IPS-18a (cell line): ENCODE results near the gene CDYL.

ENCODE experiments used
- H3K27ac ChIP-seq: one replicate; pipeline ENCODE4 v1.5.1; 2013; ENCODE audit warnings: low read length
- H3K27me3 ChIP-seq: one replicate; pipeline ENCODE4 v1.6.1; 2013; ENCODE audit warnings: mild to moderate bottlenecking, low read length; ENCODE audit not compliant: control insufficient read depth, insufficient read depth
- H3K36me3 ChIP-seq: one replicate; pipeline ENCODE4 v1.6.1; 2013; ENCODE audit warnings: low read depth, low read length; ENCODE audit not compliant: control insufficient read depth
- H3K4me1 ChIP-seq: one replicate; pipeline ENCODE4 v1.6.1; 2013; ENCODE audit warnings: low read depth, low read length; ENCODE audit not compliant: control insufficient read depth
- H3K4me3 ChIP-seq: one replicate; pipeline ENCODE4 v1.5.1; 2013; ENCODE audit warnings: low read length
- H3K9ac ChIP-seq: one replicate; pipeline ENCODE4 v1.6.1; 2013; ENCODE audit warnings: mild to moderate bottlenecking, low read length, moderate library complexity
- H3K9me3 ChIP-seq: one replicate; pipeline ENCODE4 v1.6.1; 2013; ENCODE audit warnings: low read depth, low read length; ENCODE audit not compliant: control insufficient read depth

CDYL gene

DNA sequence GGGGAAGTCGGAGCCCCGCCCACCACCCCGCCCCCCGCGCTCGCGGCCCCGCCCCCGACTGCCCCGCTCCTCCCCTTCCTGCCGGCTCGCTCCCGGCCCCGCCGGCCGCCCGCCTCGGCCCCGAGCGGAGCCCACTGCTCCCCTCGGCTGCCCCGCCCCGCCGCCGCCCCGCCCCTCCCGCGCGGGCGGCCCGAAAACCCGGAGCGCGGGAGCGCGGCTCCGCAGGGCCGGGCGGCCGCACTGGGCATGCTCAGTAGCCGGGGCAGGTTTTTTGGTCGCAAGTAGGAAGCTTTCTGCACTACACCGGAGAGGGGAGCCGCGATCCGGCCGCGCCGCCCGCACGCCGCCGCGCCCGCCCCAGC is at the start of gene CDYL:
Gene CDYL (plus strand): TSS at position 274 of the 362 bp plus-strand sequence. CDS start 380 bp downstream, outside the sequence.
- peak within 1 kb of the TSS; percentile 98 for H3K4me3 ChIP-seq
- peaks cover 46% of the 10 kb centered on the region for H3K27me3 ChIP-seq
- H3K27ac ChIP-seq, result no peak within 1 kb of the TSS
- H3K36me3 ChIP-seq, result no peaks in the 10 kb centered on the region
- no peaks in the 10 kb centered on the region for H3K9me3 ChIP-seq
- peaks cover 42% of the 10 kb centered on the region for H3K4me1 ChIP-seq
- peak within 1 kb of the TSS; percentile 96 for H3K9ac ChIP-seq

DNA sequence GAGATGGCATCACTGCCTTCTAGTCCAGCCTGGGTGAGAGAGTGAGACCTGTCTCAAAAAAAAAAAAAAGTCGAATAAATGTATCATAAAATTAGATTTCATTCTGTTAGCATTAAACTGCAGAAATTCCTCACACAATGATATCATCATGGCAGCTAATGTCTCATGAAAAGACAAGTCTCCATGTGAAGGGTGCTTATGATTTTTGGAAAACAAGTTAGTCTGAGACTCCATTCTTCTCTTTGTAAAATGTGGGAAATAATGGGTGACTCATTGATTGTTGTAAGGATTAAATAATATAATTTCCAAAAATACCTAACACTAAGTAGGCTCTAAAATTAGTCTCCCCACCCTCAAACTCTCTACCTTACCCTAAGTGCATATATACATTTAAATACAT is 49.6 kb upstream of the CDYL start:
- no peak overlapping the region for H3K9ac ChIP-seq
- H3K4me3 ChIP-seq, result no peak overlapping the region
- peaks cover 8% of the 10 kb centered on the region for H3K4me1 ChIP-seq
- H3K36me3 ChIP-seq, result no peaks in the 10 kb centered on the region
- no peak overlapping the region for H3K27ac ChIP-seq
- no peaks in the 10 kb centered on the region for H3K9me3 ChIP-seq
- no peaks in the 10 kb centered on the region for H3K27me3 ChIP-seq

GRCh38 chr6:4727217-4727616 is 49.0 kb upstream of the CDYL start:
- Histone ChIP-seq H3K9me3 (no peaks in the 10 kb centered on the region), H3K4me3 (no peak overlapping the region), H3K9ac (no peak overlapping the region), H3K27me3 (no peaks in the 10 kb centered on the region), H3K4me1 (peaks cover 8% of the 10 kb centered on the region), H3K36me3 (no peaks in the 10 kb centered on the region), H3K27ac (no peak overlapping the region)

- H3K9me3 ChIP-seq, result no peaks in the 10 kb centered on the region
- no peak overlapping the region for H3K4me3 ChIP-seq
- H3K9ac ChIP-seq, result no peak overlapping the region
- H3K27me3 ChIP-seq, result no peaks in the 10 kb centered on the region
- H3K36me3 ChIP-seq, result no peaks in the 10 kb centered on the region
- H3K27ac ChIP-seq, result no peak overlapping the region
- H3K4me1 ChIP-seq, result peaks cover 8% of the 10 kb centered on the region
Observed at GRCh38 chr6:4727671-4728435, 48.4 kb upstream of the CDYL start.

DNA sequence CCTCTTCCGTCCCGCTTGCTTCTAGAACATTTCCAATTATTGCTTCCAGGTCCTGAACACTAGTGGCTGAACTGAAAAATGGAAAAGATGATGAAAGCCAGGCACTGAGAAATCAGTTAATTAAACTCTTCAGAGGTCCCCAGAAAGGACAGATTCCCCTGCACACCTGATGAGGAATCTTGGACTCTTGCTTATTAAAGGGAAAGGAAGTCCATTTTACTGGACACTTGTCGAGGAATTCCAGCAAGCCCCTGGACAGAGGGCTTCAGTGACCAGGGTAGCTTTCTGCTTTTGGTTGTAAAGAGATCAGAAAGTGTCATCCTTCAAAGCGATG is 47.8 kb upstream of the CDYL start:
- H3K9me3 ChIP-seq, result no peaks in the 10 kb centered on the region
- H3K4me1 ChIP-seq, result peaks cover 3% of the 10 kb centered on the region
- H3K27me3 ChIP-seq, result no peaks in the 10 kb centered on the region
- H3K27ac ChIP-seq, result no peak overlapping the region
- no peak overlapping the region for H3K4me3 ChIP-seq
- no peak overlapping the region for H3K9ac ChIP-seq
- H3K36me3 ChIP-seq, result no peaks in the 10 kb centered on the region

GRCh38 chr6:4728926-4729325 is 47.3 kb upstream of the CDYL start:
- Histone ChIP-seq H3K4me1 (no peaks in the 10 kb centered on the region), H3K4me3 (no peak overlapping the region), H3K9ac (no peak overlapping the region), H3K9me3 (no peaks in the 10 kb centered on the region), H3K27ac (no peak overlapping the region), H3K36me3 (no peaks in the 10 kb centered on the region), H3K27me3 (no peaks in the 10 kb centered on the region)

- Histone ChIP-seq H3K27me3 (no peaks in the 10 kb centered on the region), H3K9ac (no peak overlapping the region), H3K4me3 (no peak overlapping the region), H3K27ac (no peak overlapping the region), H3K36me3 (no peaks in the 10 kb centered on the region), H3K9me3 (no peaks in the 10 kb centered on the region), H3K4me1 (no peaks in the 10 kb centered on the region)
Observed at GRCh38 chr6:4731996-4732395, 44.2 kb upstream of the CDYL start.

- H3K36me3 ChIP-seq, result no peaks in the 10 kb centered on the region
- H3K9ac ChIP-seq, result no peak overlapping the region
- no peak overlapping the region for H3K27ac ChIP-seq
- no peak overlapping the region for H3K4me3 ChIP-seq
- no peaks in the 10 kb centered on the region for H3K27me3 ChIP-seq
- no peaks in the 10 kb centered on the region for H3K9me3 ChIP-seq
- no peaks in the 10 kb centered on the region for H3K4me1 ChIP-seq
Observed at GRCh38 chr6:4732691-4733315, 43.4 kb upstream of the CDYL start.

DNA sequence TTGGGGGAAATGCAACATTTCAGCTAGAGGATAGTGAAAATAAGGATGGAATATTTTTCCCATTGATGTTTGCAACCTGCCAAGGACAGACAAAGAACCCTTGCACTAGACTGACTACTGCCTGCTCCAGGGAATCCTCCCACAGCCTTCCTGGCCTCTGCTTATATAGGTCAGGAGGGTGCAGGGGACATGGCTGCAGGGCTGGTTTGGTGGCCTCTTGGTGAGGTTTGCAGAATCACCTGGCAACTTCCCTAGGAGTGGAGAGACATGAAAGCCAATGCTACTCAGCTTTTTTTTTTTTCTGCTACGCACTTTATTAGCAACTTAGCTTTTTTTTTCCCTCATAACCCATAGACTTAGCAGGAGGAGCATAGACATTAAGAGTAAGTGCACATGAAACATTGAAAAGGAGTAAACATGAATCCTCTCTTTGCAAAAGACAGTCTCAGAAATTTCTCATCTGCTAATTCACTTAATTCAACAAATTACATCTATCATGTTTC is 39.8 kb upstream of the CDYL start:
- Histone ChIP-seq H3K27me3 (no peaks in the 10 kb centered on the region), H3K36me3 (no peaks in the 10 kb centered on the region), H3K9ac (no peak overlapping the region), H3K9me3 (no peaks in the 10 kb centered on the region), H3K4me1 (no peaks in the 10 kb centered on the region), H3K27ac (no peak overlapping the region), H3K4me3 (no peak overlapping the region)

DNA sequence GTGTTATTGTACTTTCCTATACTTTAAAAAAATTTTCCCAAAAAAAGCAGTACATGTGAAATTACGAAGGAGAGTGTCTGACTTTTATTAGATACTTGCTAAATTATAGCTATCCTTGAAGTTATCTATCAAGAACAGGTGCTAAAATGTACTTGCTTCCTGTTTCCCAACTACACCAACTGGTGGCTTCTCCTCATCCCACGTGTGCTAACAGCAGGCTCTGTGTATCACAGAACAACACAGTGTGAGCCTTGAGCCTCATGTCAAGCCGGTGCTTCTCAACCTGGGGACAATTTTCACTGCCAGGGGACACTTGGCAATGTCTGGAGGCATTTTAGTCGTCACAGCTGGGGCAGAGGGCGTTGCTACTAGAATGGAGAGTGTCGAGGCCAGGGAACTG is 36.2 kb upstream of the CDYL start:
- Histone ChIP-seq H3K9ac (no peak overlapping the region), H3K27me3 (no peaks in the 10 kb centered on the region), H3K4me3 (no peak overlapping the region), H3K4me1 (no peaks in the 10 kb centered on the region), H3K27ac (no peak overlapping the region), H3K9me3 (no peaks in the 10 kb centered on the region), H3K36me3 (no peaks in the 10 kb centered on the region)

DNA sequence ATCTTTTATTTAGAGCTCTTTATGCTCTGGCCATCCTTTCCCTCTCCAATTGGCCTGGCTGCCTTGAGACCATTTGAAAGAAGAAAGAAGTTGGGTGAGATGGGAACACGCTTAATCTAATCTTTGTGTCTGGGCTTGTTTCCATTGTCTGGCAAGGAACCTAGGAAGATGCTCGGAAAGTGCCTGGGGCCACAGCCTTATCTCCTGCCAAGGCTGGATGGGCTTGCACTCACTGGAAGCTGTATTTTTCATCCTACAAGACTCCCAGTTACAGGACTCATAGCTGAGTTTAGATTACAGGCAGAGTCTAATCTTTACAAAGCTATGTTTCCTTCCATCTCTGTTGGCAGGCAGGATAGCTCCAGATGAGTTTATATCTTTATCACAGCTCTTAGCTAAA is 33.1 kb upstream of the CDYL start:
- no peak overlapping the region for H3K4me3 ChIP-seq
- H3K27me3 ChIP-seq, result no peaks in the 10 kb centered on the region
- no peak overlapping the region for H3K9ac ChIP-seq
- H3K27ac ChIP-seq, result no peak overlapping the region
- H3K4me1 ChIP-seq, result no peaks in the 10 kb centered on the region
- H3K9me3 ChIP-seq, result no peaks in the 10 kb centered on the region
- H3K36me3 ChIP-seq, result no peaks in the 10 kb centered on the region

GRCh38 chr6:4743926-4744325 is 32.3 kb upstream of the CDYL start:
- H3K9ac ChIP-seq, result no peak overlapping the region
- H3K4me3 ChIP-seq, result no peak overlapping the region
- H3K9me3 ChIP-seq, result no peaks in the 10 kb centered on the region
- H3K36me3 ChIP-seq, result no peaks in the 10 kb centered on the region
- H3K4me1 ChIP-seq, result no peaks in the 10 kb centered on the region
- H3K27me3 ChIP-seq, result peaks cover 3% of the 10 kb centered on the region
- no peak overlapping the region for H3K27ac ChIP-seq
